NT2/D1 (cell line): ENCODE measurements around the gene ARHGEF35.
"Not testable (repeated sequence)": the region's sequence is repeated elsewhere in the genome, so short reads cannot be mapped to it uniquely, and the experiment has no call there.

Source experiments
- SUZ12 ChIP-seq: IDR thresholded peaks from 2 replicates; pipeline ENCODE4 v1.6.1; 2011; ENCODE audit not compliant: insufficient read length, insufficient read depth; ENCODE audit errors: extremely low read depth
- YY1 ChIP-seq: IDR thresholded peaks from 2 replicates; pipeline ENCODE4 v1.6.1; 2011; ENCODE audit not compliant: insufficient read length, insufficient read depth

DNA sequence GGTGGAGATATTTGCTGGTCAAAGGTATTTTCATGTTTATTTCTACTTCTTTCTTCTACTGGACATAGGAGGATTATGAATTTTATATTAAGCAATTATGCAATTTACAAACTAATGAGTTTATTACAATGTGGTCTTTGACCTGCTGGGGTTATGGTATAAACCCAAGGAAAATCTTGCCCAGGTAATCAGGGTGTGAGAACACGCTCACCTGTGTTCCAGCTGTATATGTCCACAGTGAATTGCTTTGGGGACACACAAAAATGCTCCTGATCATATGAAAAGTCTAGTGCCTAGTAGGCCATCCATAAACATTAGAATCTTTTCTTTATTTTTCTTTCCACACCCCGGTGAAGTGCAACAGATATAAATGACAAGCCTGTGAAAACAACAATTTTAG lies 43.7 kb upstream of the ARHGEF35 start, which contains the start of gene OR2A42:
- not testable (repeated sequence) for TF ChIP-seq YY1, SUZ12
